Measurements from ENCODE around the gene HDAC11.

GRCh38 chr3:13462822-13463221 lies 17.3 kb upstream of the HDAC11 start:
- TF ChIP-seq CTCF (conservative IDR thresholded peaks at IDR 0.05) (no peak), ZFX (IDR thresholded peaks at IDR 0.05) (no peak)
